MCF 10A (cell line): ENCODE results near the gene IQCF5. TPM values are rescaled to one million over a fixed set of nuclear protein-coding genes. Genes with fewer than 3 reads are reported as not detected.

Source experiments
- BruUV-seq: library from RNA; stranded (reverse); fragments of 400-500 nt; replicated peaks from 2 replicates; lab custom pipeline; 2021; lab: Mats Ljungman, UMichigan
- CTCF ChIA-PET: fragments of 300-600 bp; sonication (Branson Sonifier 250); formaldehyde crosslinking; extraction: SDS; loops from one replicate; lab custom pipeline; 2021; ENCODE audit warnings: antibody characterized with exemption, inconsistent platforms; lab: Yijun Ruan, JAX
- POLR2A ChIA-PET: fragments of 300-600, 350-650 bp; sonication (Branson Sonifier 250); formaldehyde crosslinking; extraction: SDS; loops from one replicate; lab custom pipeline; 2020; ENCODE audit warnings: antibody characterized with exemption, inconsistent platforms; lab: Yijun Ruan, JAX
- DNase-seq: peaks from one replicate; pipeline ENCODE4 v3.0.0-alpha.2; 2018; ENCODE audit not compliant: unreplicated experiment
- H3K27ac Mint-ChIP-seq: one replicate; pipeline ENCODE4 v1.8.0; 2022; ENCODE audit warnings: mild to moderate bottlenecking, low read depth, mixed read lengths; ENCODE audit not compliant: unreplicated experiment
- H3K27me3 Mint-ChIP-seq: one replicate; pipeline ENCODE4 v1.8.0; 2022; ENCODE audit warnings: mixed read lengths; ENCODE audit not compliant: insufficient read depth, unreplicated experiment
- H3K36me3 Mint-ChIP-seq: one replicate; pipeline ENCODE4 v1.8.0; 2022; ENCODE audit warnings: mild to moderate bottlenecking, moderate library complexity, mixed read lengths; ENCODE audit not compliant: insufficient read depth, unreplicated experiment
- H3K4me1 Mint-ChIP-seq: one replicate; pipeline ENCODE4 v1.8.0; 2022; ENCODE audit warnings: mixed read lengths; ENCODE audit not compliant: insufficient read depth, unreplicated experiment
- H3K4me3 Mint-ChIP-seq: one replicate; pipeline ENCODE4 v1.8.0; 2022; ENCODE audit warnings: mild to moderate bottlenecking, moderate library complexity, mixed read lengths; ENCODE audit not compliant: unreplicated experiment
- H3K9me3 Mint-ChIP-seq: one replicate; pipeline ENCODE4 v1.8.0; 2022; ENCODE audit warnings: mixed read lengths; ENCODE audit not compliant: unreplicated experiment
- CTCF ChIP-seq: fragments of 200-600 bp; IDR thresholded peaks from one replicate; pipeline ENCODE4 v1.8.0; 2022; ENCODE audit warnings: antibody characterized with exemption, mild to moderate bottlenecking; ENCODE audit not compliant: unreplicated experiment
- intact Hi-C: fragments of 100-400 bp; cut with micrococcal nuclease; formaldehyde crosslinking; loops from 2 replicates; pipeline ENCODE4 v1.14.1; 2022
- total RNA-seq: library from RNA; stranded (reverse); gene quantifications from 2 replicates; pipeline ENCODE4 v1.2.3, GENCODE V29; 2022

Gene IQCF5
- total RNA-seq, 1 experiment from 2014 or later = not detected

GRCh38 chr3:51828297-51828696 is 47.1 kb downstream of the IQCF5 start:
- POLR2A ChIA-PET = no interaction called here
- no peaks in the 10 kb centered on the region for H3K4me1 Mint-ChIP-seq
- no peak overlapping the region for H3K4me3 Mint-ChIP-seq
- DNase-seq = no peak
- BruUV-seq = no TSS peak
- no peak for TF ChIP-seq CTCF
- intact Hi-C loops = no loop called here
- no peaks in the 10 kb centered on the region for H3K36me3 Mint-ChIP-seq
- peaks cover 48% of the 10 kb centered on the region for H3K27me3 Mint-ChIP-seq
- CTCF ChIA-PET = interaction anchor here (0.6 to 1.2 kb wide), 2 partner anchors 8 to 37 kb away, joined by 3 to 4 read pairs; no protein-coding TSS in a partner anchor
- H3K9me3 Mint-ChIP-seq = peaks cover 11% of the 10 kb centered on the region
- H3K27ac Mint-ChIP-seq = no peak overlapping the region

Other genes with a start within 250 kb of the IQCF5 start
- 41.3 and 46.4 TPM in 2 replicates for gene TEX264, start 204.3 kb downstream of the IQCF5 start, total RNA-seq
- gene GRM2, start 168.5 kb downstream of the IQCF5 start, total RNA-seq = 0.23 and 0.44 TPM in 2 replicates
- not detected in 2 replicates for gene IQCF6, start 96.4 kb downstream of the IQCF5 start, total RNA-seq
- not detected in 2 replicates for gene IQCF2, start 14.0 kb downstream of the IQCF5 start, total RNA-seq
- not detected in 2 replicates for gene IQCF1, start 27.8 kb upstream of the IQCF5 start, total RNA-seq
- gene RRP9, start 66.3 kb upstream of the IQCF5 start, total RNA-seq = 60.8 and 80.2 TPM in 2 replicates
- 19.4 and 25.5 TPM in 2 replicates for gene PARP3, start 66.8 kb upstream of the IQCF5 start, total RNA-seq
- not detected in 2 replicates for gene GPR62, start 79.8 kb upstream of the IQCF5 start, total RNA-seq
- 26.4 TPM in 2 replicates for gene PCBP4, start 91.9 kb upstream of the IQCF5 start, total RNA-seq
- 48.9 and 49.8 TPM in 2 replicates for gene ABHD14B, start 98.4 kb upstream of the IQCF5 start, total RNA-seq
- gene ABHD14A, start 99.5 kb upstream of the IQCF5 start, total RNA-seq = 4.0 and 8.1 TPM in 2 replicates
- 109 and 164 TPM in 2 replicates for gene ACY1, start 107.9 kb upstream of the IQCF5 start, total RNA-seq
- 1,551 and 1,602 TPM in 2 replicates for gene RPL29, start 120.3 kb upstream of the IQCF5 start, total RNA-seq
- gene DUSP7, start 181.0 kb upstream of the IQCF5 start, total RNA-seq = 67.4 and 69.1 TPM in 2 replicates